ENCODE measurements around the gene MAP1LC3B.
A peak's percentile ranks its signal among the peaks of the same experiment; 100 is the strongest.

MAP1LC3B gene
- 99.6 to 173 (median 116) reads per million in 3 donors for total RNA-seq

GRCh38 chr16:87391950-87392820, at the start of gene MAP1LC3B:
Gene MAP1LC3B (plus strand): TSS chr16:87392336. CDS start chr16:87392428, 92 bp downstream.
- H3K36me3 ChIP-seq (ENCODE audit: control insufficient read depth, insufficient read depth, low read length) = no peaks in the 10 kb centered on the region
- no peaks in the 10 kb centered on the region for H3K27me3 ChIP-seq (replicated peaks; ENCODE audit: control insufficient read depth, insufficient read depth, low read length, poor library complexity, severe bottlenecking)
- no peaks in the 10 kb centered on the region for H3K9me3 ChIP-seq (ENCODE audit: control insufficient read depth, low read length)
- peaks cover 33% of the 10 kb centered on the region for H3K4me1 ChIP-seq (ENCODE audit: control insufficient read depth, insufficient read depth, low read length, poor library complexity, severe bottlenecking)
- H3K4me3 ChIP-seq (ENCODE audit: insufficient read depth, low read depth, low read length, poor library complexity, severe bottlenecking) = peak within 1 kb of the TSS; percentile 80
- peak within 1 kb of the TSS; percentile 78 for H3K27ac ChIP-seq (ENCODE audit: insufficient read depth, low read length, poor library complexity, severe bottlenecking)
- peak; percentile 96 to 97 (median 97) for DNase-seq

- Histone ChIP-seq H3K27ac (ENCODE audit: insufficient read depth, low read length, poor library complexity, severe bottlenecking) (no peak overlapping the region), H3K4me1 (ENCODE audit: control insufficient read depth, insufficient read depth, low read length, poor library complexity, severe bottlenecking) (peaks cover 8% of the 10 kb centered on the region), H3K27me3 (replicated peaks; ENCODE audit: control insufficient read depth, insufficient read depth, low read length, poor library complexity, severe bottlenecking) (no peaks in the 10 kb centered on the region), H3K4me3 (ENCODE audit: insufficient read depth, low read depth, low read length, poor library complexity, severe bottlenecking) (no peak overlapping the region), H3K36me3 (ENCODE audit: control insufficient read depth, insufficient read depth, low read length) (peaks cover 52% of the 10 kb centered on the region), H3K9me3 (ENCODE audit: control insufficient read depth, low read length) (no peaks in the 10 kb centered on the region)
- no peak for DNase-seq
These were observed 49.6 kb upstream of the MAP1LC3B start for GRCh38 chr16:87342504-87342903.

- Histone ChIP-seq H3K27me3 (replicated peaks; ENCODE audit: control insufficient read depth, insufficient read depth, low read length, poor library complexity, severe bottlenecking) (no peaks in the 10 kb centered on the region), H3K4me1 (ENCODE audit: control insufficient read depth, insufficient read depth, low read length, poor library complexity, severe bottlenecking) (peaks cover 8% of the 10 kb centered on the region), H3K9me3 (ENCODE audit: control insufficient read depth, low read length) (no peaks in the 10 kb centered on the region), H3K36me3 (ENCODE audit: control insufficient read depth, insufficient read depth, low read length) (peaks cover 52% of the 10 kb centered on the region), H3K4me3 (ENCODE audit: insufficient read depth, low read depth, low read length, poor library complexity, severe bottlenecking) (no peak overlapping the region), H3K27ac (ENCODE audit: insufficient read depth, low read length, poor library complexity, severe bottlenecking) (no peak overlapping the region)
- no peak for DNase-seq
These were observed 49.0 kb upstream of the MAP1LC3B start for GRCh38 chr16:87342978-87343752.

DNA sequence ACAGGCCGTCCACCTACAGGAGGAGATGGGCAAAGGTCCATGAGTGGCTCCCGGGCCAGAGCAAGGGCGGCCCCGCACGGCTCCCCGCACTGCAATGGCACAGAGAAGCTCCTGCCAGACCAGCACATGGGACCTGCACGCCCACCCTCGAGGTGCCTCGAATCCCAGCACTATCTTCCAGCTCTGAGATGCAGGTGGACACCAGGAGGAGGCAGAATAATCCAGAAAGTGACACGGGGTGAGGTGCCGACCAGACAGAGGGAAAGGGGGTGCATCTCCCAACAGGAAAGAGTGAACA, 48.4 kb upstream of the MAP1LC3B start:
- Histone ChIP-seq H3K27me3 (replicated peaks; ENCODE audit: control insufficient read depth, insufficient read depth, low read length, poor library complexity, severe bottlenecking) (no peaks in the 10 kb centered on the region), H3K9me3 (ENCODE audit: control insufficient read depth, low read length) (no peaks in the 10 kb centered on the region), H3K27ac (ENCODE audit: insufficient read depth, low read length, poor library complexity, severe bottlenecking) (no peak overlapping the region), H3K4me3 (ENCODE audit: insufficient read depth, low read depth, low read length, poor library complexity, severe bottlenecking) (no peak overlapping the region), H3K4me1 (ENCODE audit: control insufficient read depth, insufficient read depth, low read length, poor library complexity, severe bottlenecking) (peaks cover 8% of the 10 kb centered on the region), H3K36me3 (ENCODE audit: control insufficient read depth, insufficient read depth, low read length) (peaks cover 49% of the 10 kb centered on the region)
- no peak for DNase-seq

GRCh38 chr16:87344165-87344930, 47.8 kb upstream of the MAP1LC3B start:
- Histone ChIP-seq H3K27ac (ENCODE audit: insufficient read depth, low read length, poor library complexity, severe bottlenecking) (peak overlapping the region; percentile 53), H3K36me3 (ENCODE audit: control insufficient read depth, insufficient read depth, low read length) (peaks cover 43% of the 10 kb centered on the region)

GRCh38 chr16:87344931-87345631, 47.1 kb upstream of the MAP1LC3B start:
- Histone ChIP-seq H3K27ac (ENCODE audit: insufficient read depth, low read length, poor library complexity, severe bottlenecking) (peak overlapping the region; percentile 53), H3K9me3 (ENCODE audit: control insufficient read depth, low read length) (no peaks in the 10 kb centered on the region), H3K4me1 (ENCODE audit: control insufficient read depth, insufficient read depth, low read length, poor library complexity, severe bottlenecking) (peaks cover 8% of the 10 kb centered on the region), H3K4me3 (ENCODE audit: insufficient read depth, low read depth, low read length, poor library complexity, severe bottlenecking) (no peak overlapping the region), H3K36me3 (ENCODE audit: control insufficient read depth, insufficient read depth, low read length) (peaks cover 39% of the 10 kb centered on the region), H3K27me3 (replicated peaks; ENCODE audit: control insufficient read depth, insufficient read depth, low read length, poor library complexity, severe bottlenecking) (no peaks in the 10 kb centered on the region)
- DNase-seq = peak; percentile 20 to 41 (median 35)

More at GRCh38 chr16:87344165-87344930, 47.8 kb upstream of the MAP1LC3B start:
- no peak for DNase-seq
- no peaks in the 10 kb centered on the region for H3K9me3 ChIP-seq (ENCODE audit: control insufficient read depth, low read length)
- H3K4me3 ChIP-seq (ENCODE audit: insufficient read depth, low read depth, low read length, poor library complexity, severe bottlenecking) = no peak overlapping the region
- H3K27me3 ChIP-seq (replicated peaks; ENCODE audit: control insufficient read depth, insufficient read depth, low read length, poor library complexity, severe bottlenecking) = no peaks in the 10 kb centered on the region
- peaks cover 8% of the 10 kb centered on the region for H3K4me1 ChIP-seq (ENCODE audit: control insufficient read depth, insufficient read depth, low read length, poor library complexity, severe bottlenecking)

DNA sequence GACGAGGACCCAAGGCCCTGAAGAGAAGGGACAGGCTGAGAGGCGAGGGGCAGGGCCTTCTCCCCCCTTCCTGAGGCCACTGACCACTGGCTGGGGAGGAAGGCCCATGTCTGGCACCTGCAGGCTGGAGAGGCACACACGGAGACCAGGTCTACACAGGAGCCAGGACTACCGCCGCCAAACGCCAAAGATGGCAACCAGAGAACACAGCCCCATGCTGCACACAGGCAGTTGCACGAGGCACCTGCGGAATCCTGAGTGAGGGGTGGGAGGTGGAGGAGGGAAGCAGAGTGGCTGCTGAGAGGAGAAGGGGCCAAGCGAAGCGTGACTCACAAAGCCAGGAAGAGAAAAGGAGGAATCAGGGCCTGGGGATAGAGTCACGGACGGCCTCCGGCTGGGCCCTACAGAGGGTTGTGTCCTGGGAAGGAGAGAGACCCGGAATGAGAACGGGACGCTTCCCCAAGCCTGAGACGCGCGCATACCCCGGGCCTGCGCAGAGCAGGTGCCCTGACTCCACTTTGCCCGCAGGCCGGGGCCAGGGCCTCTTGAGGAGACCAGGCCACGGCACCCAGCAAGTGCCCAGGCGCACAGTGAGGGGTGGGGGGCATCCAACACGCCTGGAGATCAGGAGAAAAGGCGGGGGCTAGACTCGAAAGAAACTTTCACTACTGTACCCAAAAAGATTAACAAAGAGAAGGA, 46.3 kb upstream of the MAP1LC3B start:
- H3K36me3 ChIP-seq (ENCODE audit: control insufficient read depth, insufficient read depth, low read length) = peaks cover 38% of the 10 kb centered on the region
- no peaks in the 10 kb centered on the region for H3K9me3 ChIP-seq (ENCODE audit: control insufficient read depth, low read length)
- DNase-seq = no peak
- peaks cover 8% of the 10 kb centered on the region for H3K4me1 ChIP-seq (ENCODE audit: control insufficient read depth, insufficient read depth, low read length, poor library complexity, severe bottlenecking)
- no peak overlapping the region for H3K4me3 ChIP-seq (ENCODE audit: insufficient read depth, low read depth, low read length, poor library complexity, severe bottlenecking)
- H3K27ac ChIP-seq (ENCODE audit: insufficient read depth, low read length, poor library complexity, severe bottlenecking) = peak overlapping the region; percentile 16
- no peaks in the 10 kb centered on the region for H3K27me3 ChIP-seq (replicated peaks; ENCODE audit: control insufficient read depth, insufficient read depth, low read length, poor library complexity, severe bottlenecking)

GRCh38 chr16:87346517-87347060, 45.5 kb upstream of the MAP1LC3B start:
- H3K36me3 ChIP-seq (ENCODE audit: control insufficient read depth, insufficient read depth, low read length) = peaks cover 34% of the 10 kb centered on the region
- no peaks in the 10 kb centered on the region for H3K27me3 ChIP-seq (replicated peaks; ENCODE audit: control insufficient read depth, insufficient read depth, low read length, poor library complexity, severe bottlenecking)
- no peak for DNase-seq
- no peak overlapping the region for H3K27ac ChIP-seq (ENCODE audit: insufficient read depth, low read length, poor library complexity, severe bottlenecking)
- peaks cover 8% of the 10 kb centered on the region for H3K4me1 ChIP-seq (ENCODE audit: control insufficient read depth, insufficient read depth, low read length, poor library complexity, severe bottlenecking)
- H3K4me3 ChIP-seq (ENCODE audit: insufficient read depth, low read depth, low read length, poor library complexity, severe bottlenecking) = no peak overlapping the region
- H3K9me3 ChIP-seq (ENCODE audit: control insufficient read depth, low read length) = no peaks in the 10 kb centered on the region

Data from effector memory CD4-positive, alpha-beta T cell (primary cell).